ENCODE data around the gene SNPH.
A peak's percentile ranks its signal among the peaks of the same experiment; 100 is the strongest.

The SNPH gene

GRCh38 chr20:1265226-1265915 is 723 bp upstream of the SNPH start:
- DNase-seq, result no peak

GRCh38 chr20:1265916-1266166 is 253 bp upstream of the SNPH start:
- no peak for DNase-seq

GRCh38 chr20:1267161-1267560 is 1.1 kb downstream of the SNPH start:
- no peak for DNase-seq

GRCh38 chr20:1267809-1268374 is 1.8 kb downstream of the SNPH start:
- DNase-seq, result no peak

- DNase-seq, result no peak
Measured at GRCh38 chr20:1269235-1269634, 3.1 kb downstream of the SNPH start.

- DNase-seq, result no peak
Measured at GRCh38 chr20:1269850-1270249, 3.8 kb downstream of the SNPH start.

GRCh38 chr20:1272368-1273100 is 6.4 kb downstream of the SNPH start:
- no peak for DNase-seq

- DNase-seq, result no peak
Measured at GRCh38 chr20:1273366-1273765, 7.3 kb downstream of the SNPH start.

- peak; percentile 29 to 59 for DNase-seq
Measured at GRCh38 chr20:1274485-1275311, 8.6 kb downstream of the SNPH start.

- DNase-seq, result no peak
Measured at GRCh38 chr20:1275919-1276318, 9.8 kb downstream of the SNPH start.

GRCh38 chr20:1277529-1278322 is 11.6 kb downstream of the SNPH start:
- no peak for DNase-seq

GRCh38 chr20:1278993-1279392 is 12.9 kb downstream of the SNPH start:
- no peak for DNase-seq

- no peak for DNase-seq
Measured at GRCh38 chr20:1280195-1281102, 14.4 kb downstream of the SNPH start.

- no peak for DNase-seq
Measured at GRCh38 chr20:1281279-1282057, 15.4 kb downstream of the SNPH start.

- DNase-seq, result no peak
Measured at GRCh38 chr20:1282966-1283365, 16.9 kb downstream of the SNPH start.

GRCh38 chr20:1283522-1284510 is 17.7 kb downstream of the SNPH start:
- DNase-seq, result no peak

GRCh38 chr20:1286267-1287024 is 20.4 kb downstream of the SNPH start:
- no peak for DNase-seq

GRCh38 chr20:1287306-1287705 is 21.2 kb downstream of the SNPH start:
- no peak for DNase-seq
